Measurements from ENCODE around the gene SLC25A1.

Gene SLC25A1

GRCh38 chr22:19178657-19179496 is at the start of gene SLC25A1:
SLC25A1 (minus strand) TSS chr22:19178736; CDS start chr22:19178673, 63 bp downstream.
- peak; percentile 80 for DNase-seq (ENCODE audit: low read depth)

DNA sequence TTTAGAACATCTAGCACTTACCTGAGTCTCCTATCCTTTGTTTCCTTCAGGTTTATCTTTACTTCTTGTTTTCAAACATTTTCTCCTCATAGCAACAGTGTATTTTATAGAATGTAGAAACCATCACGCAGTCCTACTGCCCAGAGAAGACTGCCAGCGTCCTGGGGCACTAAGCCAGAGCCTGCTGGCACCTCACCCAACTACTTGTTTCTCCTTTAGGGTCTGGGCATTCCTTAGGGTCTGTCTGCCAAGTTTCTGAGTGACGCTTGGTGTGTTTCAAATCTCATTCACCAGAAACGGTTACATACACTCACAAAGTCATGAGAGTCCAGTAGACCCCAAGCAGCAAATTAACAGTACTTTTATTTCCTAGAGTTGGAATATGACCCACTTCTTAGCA is 49.6 kb upstream of the SLC25A1 start:
- DNase-seq (ENCODE audit: low read depth) = no peak

DNA sequence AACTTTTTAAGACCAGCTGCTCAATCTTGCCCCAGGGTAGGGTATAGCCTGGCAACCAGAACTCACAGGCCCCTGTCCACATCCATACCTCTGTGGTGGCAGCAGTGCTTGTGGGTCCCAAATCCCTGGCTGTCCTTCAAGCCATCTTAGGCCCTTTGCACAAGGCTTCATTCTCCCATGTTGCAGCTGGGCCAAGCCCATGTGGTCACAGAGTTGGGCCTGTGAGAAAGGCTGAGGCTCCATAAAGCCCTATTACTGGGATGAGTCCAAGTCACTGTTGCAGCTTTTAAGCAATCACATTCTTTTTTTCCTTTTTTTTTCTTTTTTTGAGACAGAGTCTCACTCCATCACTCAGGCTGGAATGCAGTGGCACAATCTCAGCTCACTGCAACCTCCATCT is 47.9 kb upstream of the SLC25A1 start:
- DNase-seq (ENCODE audit: low read depth) = no peak

DNA sequence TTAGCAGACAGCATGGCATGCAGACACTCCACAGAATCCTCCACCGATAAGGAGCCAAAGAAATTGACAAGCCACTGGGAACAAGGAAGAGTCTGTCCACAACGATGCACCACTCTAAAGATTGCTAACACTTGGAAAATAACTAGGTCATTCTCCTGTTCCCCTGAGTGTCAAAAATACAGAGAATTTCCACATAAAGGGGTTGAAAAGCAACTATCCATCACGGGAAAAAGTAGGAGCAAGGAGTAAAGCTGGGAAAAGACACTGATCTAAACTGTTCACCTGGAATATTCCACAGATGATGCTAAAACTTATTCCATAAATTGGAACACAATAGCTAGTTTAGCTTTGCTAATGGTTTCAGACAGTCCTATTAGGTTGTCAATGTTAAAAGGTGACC is 47.0 kb upstream of the SLC25A1 start:
- DNase-seq (ENCODE audit: low read depth) = no peak

GRCh38 chr22:19224985-19225384 is 46.4 kb upstream of the SLC25A1 start:
- DNase-seq (ENCODE audit: low read depth) = no peak

DNA sequence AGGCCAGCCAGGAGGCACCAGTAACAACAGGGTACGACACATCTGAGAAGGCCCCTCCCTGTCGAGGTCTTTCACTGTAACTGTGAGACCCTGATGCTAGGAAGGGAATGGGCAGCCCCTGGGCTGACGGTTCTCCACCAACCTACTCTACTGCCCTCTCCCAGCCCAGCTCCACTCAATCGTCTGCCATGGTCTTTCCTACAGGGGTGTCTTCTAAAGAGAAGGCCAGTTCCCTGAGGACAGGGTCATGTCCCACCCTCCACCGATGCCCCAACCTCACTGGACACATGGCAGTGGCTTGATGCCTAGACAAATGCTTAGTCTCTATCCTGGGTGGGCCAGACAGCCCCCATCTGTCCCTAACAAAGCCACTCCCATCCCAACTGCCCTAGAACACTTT is 46.0 kb upstream of the SLC25A1 start:
- no peak for DNase-seq (ENCODE audit: low read depth)

GRCh38 chr22:19223617-19224016 is 45.1 kb upstream of the SLC25A1 start:
- no peak for DNase-seq (ENCODE audit: low read depth)

DNA sequence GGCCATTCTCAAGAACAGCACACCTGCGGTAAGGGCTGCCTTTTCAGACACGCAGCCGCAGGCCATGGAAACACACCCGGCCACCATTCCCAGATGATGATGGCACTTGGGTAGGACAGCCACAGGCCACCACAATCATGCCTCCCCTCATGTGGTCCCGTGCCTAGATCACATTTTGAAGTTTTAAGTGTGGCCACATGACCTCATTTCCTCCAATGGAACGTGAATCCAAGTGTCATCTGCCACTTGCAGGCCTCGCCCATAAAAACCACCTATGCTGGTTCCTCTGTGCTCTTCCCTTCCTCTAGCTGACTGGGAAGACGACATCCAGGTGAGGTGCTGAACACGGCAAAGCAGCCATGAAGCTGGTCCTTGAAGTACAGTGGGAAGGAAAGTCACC is 44.6 kb upstream of the SLC25A1 start:
- DNase-seq (ENCODE audit: low read depth) = no peak

GRCh38 chr22:19222242-19223005 is 43.9 kb upstream of the SLC25A1 start:
- no peak for DNase-seq (ENCODE audit: low read depth)

GRCh38 chr22:19220867-19221266 is 42.3 kb upstream of the SLC25A1 start:
- no peak for DNase-seq (ENCODE audit: low read depth)

- no peak for DNase-seq (ENCODE audit: low read depth)
Measured at GRCh38 chr22:19218541-19219233, 40.2 kb upstream of the SLC25A1 start.

DNA sequence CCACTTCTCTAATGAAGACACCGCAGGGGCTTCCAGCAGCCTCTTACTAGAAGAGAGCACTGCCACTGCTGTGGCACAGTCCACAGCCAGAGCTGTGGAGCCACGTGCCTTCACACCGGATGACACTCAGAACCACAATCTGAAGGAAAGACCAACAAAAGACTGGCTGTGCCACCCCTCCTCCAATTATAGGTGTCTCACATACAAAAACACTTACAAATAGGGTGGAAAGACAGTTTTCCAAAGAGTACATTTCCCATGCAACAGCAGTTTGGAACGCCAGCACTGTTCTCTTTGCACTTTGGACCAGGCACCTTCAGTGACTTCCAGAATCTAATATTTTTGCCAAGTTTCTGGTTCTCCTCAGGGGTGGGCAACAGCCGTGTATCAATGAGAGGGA is 38.0 kb upstream of the SLC25A1 start:
- DNase-seq (ENCODE audit: low read depth) = no peak

DNA sequence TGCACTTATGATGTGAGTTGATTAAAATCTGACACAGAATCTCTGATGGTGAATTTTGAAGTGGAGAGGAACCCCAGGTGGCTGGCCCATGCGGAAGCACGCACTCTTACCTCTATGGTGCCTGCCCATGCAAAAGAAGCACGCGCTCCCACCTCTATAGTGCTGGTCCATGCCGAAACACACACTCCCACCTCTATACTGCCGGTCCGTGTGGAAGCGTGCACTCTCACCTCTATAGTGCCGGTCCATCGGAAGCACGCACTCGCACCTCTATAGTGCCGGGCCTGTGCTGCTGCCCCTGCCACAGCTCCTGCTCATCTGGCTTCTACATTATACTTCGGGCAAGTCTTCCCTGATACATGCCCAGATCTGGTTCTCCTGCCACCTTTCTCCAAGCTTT is 36.8 kb upstream of the SLC25A1 start:
- DNase-seq (ENCODE audit: low read depth) = no peak

DNA sequence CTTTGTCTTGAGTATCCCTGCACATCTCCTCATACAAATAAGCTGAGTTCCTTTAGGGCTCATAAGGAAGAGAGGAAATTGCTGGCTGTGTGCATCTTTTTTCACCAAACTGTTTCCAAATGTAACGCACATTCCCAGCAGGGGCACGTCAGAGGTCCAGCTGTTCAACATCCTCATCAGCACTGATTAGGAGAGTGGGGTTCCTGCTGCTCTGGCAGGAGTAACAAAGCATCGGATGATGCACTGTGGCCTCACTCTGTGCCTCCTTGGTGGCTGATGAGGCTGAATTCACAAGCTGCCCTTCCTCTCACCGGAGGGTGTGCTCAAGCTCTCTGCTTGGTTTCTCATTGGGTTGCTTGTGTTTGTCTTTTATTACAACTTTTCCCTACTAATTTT is 35.5 kb upstream of the SLC25A1 start:
- no peak for DNase-seq (ENCODE audit: low read depth)

- DNase-seq (ENCODE audit: low read depth) = no peak
Measured at GRCh38 chr22:19213442-19214077, 35.0 kb upstream of the SLC25A1 start.

DNA sequence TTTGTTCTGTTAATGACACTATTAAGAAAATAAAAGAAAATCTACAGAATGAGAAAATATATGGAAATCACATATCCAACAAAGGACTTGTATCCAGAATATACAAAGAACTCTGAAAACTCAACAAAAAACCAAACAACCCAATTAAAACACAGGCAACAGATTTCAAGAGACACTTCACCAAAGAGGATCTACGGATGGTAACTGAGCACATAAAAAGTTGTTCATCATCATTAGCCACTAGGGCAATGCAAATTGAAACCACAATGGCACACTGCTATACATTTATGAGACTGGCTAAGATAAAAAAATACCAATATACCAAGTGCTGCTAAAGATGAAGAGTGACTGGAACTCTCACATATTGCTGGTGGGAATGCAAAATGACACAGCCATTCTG is 34.5 kb upstream of the SLC25A1 start:
- DNase-seq (ENCODE audit: low read depth) = no peak

- DNase-seq (ENCODE audit: low read depth) = no peak
Measured at GRCh38 chr22:19212302-19212870, 33.9 kb upstream of the SLC25A1 start.

DNA sequence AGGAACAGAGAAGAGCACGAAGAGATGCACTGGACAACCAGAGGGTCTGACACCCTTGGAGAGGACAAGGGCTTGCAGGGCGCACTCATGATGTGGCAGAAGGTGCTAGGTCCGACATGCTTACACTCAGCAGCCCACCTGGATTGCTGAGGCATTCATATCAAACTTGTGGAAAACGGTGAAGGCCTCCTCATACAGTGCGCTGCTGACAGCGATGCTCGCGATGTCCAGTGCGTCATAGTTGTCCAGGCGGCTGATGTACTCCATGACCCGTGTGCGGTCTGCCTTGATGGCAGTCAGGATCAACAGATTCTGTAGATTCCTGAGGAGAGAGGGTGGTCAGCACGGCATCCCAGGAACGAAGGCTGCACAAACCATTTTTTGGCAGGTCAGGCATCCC is 31.7 kb upstream of the SLC25A1 start:
- no peak for DNase-seq (ENCODE audit: low read depth)

GRCh38 chr22:19208287-19208847 is 29.8 kb upstream of the SLC25A1 start:
- no peak for DNase-seq (ENCODE audit: low read depth)

DNA sequence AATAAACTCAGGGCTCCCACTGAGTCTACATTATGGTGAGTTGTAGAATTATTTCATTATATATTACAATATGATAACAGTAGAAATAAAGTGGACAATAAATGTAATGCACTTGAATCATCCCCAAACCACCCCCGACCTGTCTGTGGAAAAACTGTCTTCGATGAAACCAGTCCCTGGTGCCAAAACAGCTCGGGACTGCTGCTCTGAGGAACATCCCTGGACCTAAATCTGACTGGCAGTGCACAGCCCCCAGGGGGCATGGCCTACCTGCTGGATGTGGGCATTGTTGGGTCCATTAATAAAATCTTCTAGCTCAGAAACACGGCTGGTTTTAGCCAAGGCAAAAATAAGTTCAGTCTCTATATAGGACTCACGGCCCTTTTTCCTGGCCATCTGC is 29.3 kb upstream of the SLC25A1 start:
- DNase-seq (ENCODE audit: low read depth) = no peak

DNA sequence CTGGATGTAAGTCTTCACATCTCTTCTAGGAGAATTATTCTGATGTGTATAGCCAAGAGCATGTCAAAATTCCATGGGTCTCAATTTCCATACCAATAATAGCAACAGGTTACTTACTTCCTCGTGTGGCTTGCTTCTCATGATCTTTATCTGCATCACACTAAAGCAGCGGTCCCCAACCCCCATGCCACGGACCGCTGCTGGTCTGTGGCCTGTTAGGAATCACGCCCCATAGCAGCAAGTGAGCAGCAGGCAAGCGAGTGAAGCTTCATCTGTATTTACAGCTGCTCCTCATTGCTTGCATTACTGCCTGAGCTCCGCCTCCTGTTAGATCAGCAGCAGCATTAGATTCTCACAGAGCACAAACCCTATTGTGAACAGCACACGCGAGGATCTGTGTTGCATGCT is 28.9 kb upstream of the SLC25A1 start:
- DNase-seq (ENCODE audit: low read depth) = no peak

GRCh38 chr22:19206287-19206686 is 27.8 kb upstream of the SLC25A1 start:
- DNase-seq (ENCODE audit: low read depth) = no peak
